GM21423 (cell line): Measurements from ENCODE around the gene BCKDHB.
"Not testable (repeated sequence)": the region's sequence is repeated elsewhere in the genome, so short reads cannot be mapped to it uniquely, and the experiment has no call there.

Source experiments
- ATAC-seq: cut with Tn5 transposase; IDR thresholded peaks from one replicate; pipeline ENCODE4 v1.9.1; 2021; ENCODE audit warnings: mild to moderate bottlenecking, moderate library complexity; ENCODE audit not compliant: unreplicated experiment

The BCKDHB gene

GRCh38 chr6:80106418-80107235 lies at the start of gene BCKDHB:
TSS of gene BCKDHB (plus strand) at chr6:80106671. CDS start at chr6:80106694, 23 bp downstream.
- peak; percentile 98 for ATAC-seq

- ATAC-seq = no peak
Observed at GRCh38 chr6:80060774-80061173, 45.7 kb upstream of the BCKDHB start.

- not testable (repeated sequence) for ATAC-seq
Observed at GRCh38 chr6:80068146-80068545, 38.3 kb upstream of the BCKDHB start.

GRCh38 chr6:80070431-80070830 lies 36.0 kb upstream of the BCKDHB start:
- ATAC-seq = not testable (repeated sequence)

- no peak for ATAC-seq
Observed at GRCh38 chr6:80077067-80077466, 29.4 kb upstream of the BCKDHB start.

GRCh38 chr6:80088637-80089036 lies 17.8 kb upstream of the BCKDHB start:
- ATAC-seq = no peak

- ATAC-seq = no peak
Observed at GRCh38 chr6:80091506-80091905, 15.0 kb upstream of the BCKDHB start.

- no peak for ATAC-seq
Observed at GRCh38 chr6:80094017-80094416, 12.5 kb upstream of the BCKDHB start.

- no peak for ATAC-seq
Observed at GRCh38 chr6:80095600-80095999, 10.9 kb upstream of the BCKDHB start.

- no peak for ATAC-seq
Observed at GRCh38 chr6:80098392-80098791, 8.1 kb upstream of the BCKDHB start.

GRCh38 chr6:80104520-80104919 lies 2.0 kb upstream of the BCKDHB start:
- no peak for ATAC-seq

GRCh38 chr6:80105972-80106417 lies 476 bp upstream of the BCKDHB start:
- no peak for ATAC-seq

GRCh38 chr6:80122576-80122975 lies 16.1 kb downstream of the BCKDHB start:
- not testable (repeated sequence) for ATAC-seq

- no peak for ATAC-seq
Observed at GRCh38 chr6:80126657-80127345, 20.3 kb downstream of the BCKDHB start.

GRCh38 chr6:80129485-80129884 lies 23.0 kb downstream of the BCKDHB start:
- no peak for ATAC-seq

GRCh38 chr6:80133020-80133419 lies 26.5 kb downstream of the BCKDHB start:
- ATAC-seq = no peak

- no peak for ATAC-seq
Observed at GRCh38 chr6:80134065-80134464, 27.6 kb downstream of the BCKDHB start.

GRCh38 chr6:80142586-80142985 lies 36.1 kb downstream of the BCKDHB start:
- no peak for ATAC-seq

- ATAC-seq = no peak
Observed at GRCh38 chr6:80143419-80143937, 37.0 kb downstream of the BCKDHB start.

- no peak for ATAC-seq
Observed at GRCh38 chr6:80144753-80145315, 38.4 kb downstream of the BCKDHB start.

GRCh38 chr6:80145509-80145908 lies 39.0 kb downstream of the BCKDHB start:
- peak; percentile 80 for ATAC-seq

GRCh38 chr6:80145921-80146320 lies 39.5 kb downstream of the BCKDHB start:
- no peak for ATAC-seq
